Hepatocyte (in vitro differentiated cells): ENCODE results near the gene LDLRAD4. TPM values are rescaled to one million over a fixed set of nuclear protein-coding genes. Genes with fewer than 3 reads are reported as not detected.

Experiments
- DNase-seq: peaks from one replicate; pipeline ENCODE4 v3.0.0-alpha.2; 2016; ENCODE audit warnings: low spot score
- H2AFZ ChIP-seq: fragments of 200-600 bp; sonication (generic); 2 replicates; pipeline ENCODE4 v1.6.0; 2016; ENCODE audit warnings: antibody characterized with exemption, mild to moderate bottlenecking
- H3K27ac ChIP-seq: fragments of 200-600 bp; sonication (generic); 2 replicates; pipeline ENCODE4 v1.5.1; 2016; ENCODE audit warnings: mild to moderate bottlenecking
- H3K27me3 ChIP-seq: fragments of 200-600 bp; sonication (generic); 2 replicates; pipeline ENCODE4 v1.6.1; 2016
- H3K36me3 ChIP-seq: fragments of 200-600 bp; sonication (generic); replicated peaks from 2 replicates; pipeline ENCODE4 v1.5.1; 2016; ENCODE audit warnings: low read depth; ENCODE audit not compliant: insufficient read depth
- H3K4me1 ChIP-seq: fragments of 200-600 bp; sonication (generic); 2 replicates; pipeline ENCODE4 v1.5.1; 2016; ENCODE audit warnings: mild to moderate bottlenecking, moderate library complexity; ENCODE audit not compliant: insufficient read depth
- H3K4me2 ChIP-seq: fragments of 200-600 bp; sonication (generic); 2 replicates; pipeline ENCODE4 v1.6.0; 2016
- H3K4me3 ChIP-seq: fragments of 200-600 bp; sonication (generic); 2 replicates; pipeline ENCODE4 v1.5.1; 2016; ENCODE audit warnings: mild to moderate bottlenecking
- H3K79me2 ChIP-seq: fragments of 200-600 bp; sonication (generic); 2 replicates; pipeline ENCODE4 v1.6.0; 2017; ENCODE audit warnings: mild to moderate bottlenecking
- H3K9me2 ChIP-seq: fragments of 200-600 bp; sonication (generic); replicated peaks from 2 replicates; pipeline ENCODE4 v1.6.0; 2017; ENCODE audit warnings: mild to moderate bottlenecking; ENCODE audit not compliant: insufficient read depth
- H3K9me3 ChIP-seq: fragments of 200-600 bp; sonication (generic); 2 replicates; pipeline ENCODE4 v1.5.1; 2016; ENCODE audit warnings: low read depth, mild to moderate bottlenecking
- H4K20me1 ChIP-seq: fragments of 200-600 bp; sonication (generic); 2 replicates; pipeline ENCODE4 v1.6.0; 2016; ENCODE audit warnings: mild to moderate bottlenecking; ENCODE audit not compliant: insufficient read depth, poor library complexity, severe bottlenecking
- EZH2 ChIP-seq: fragments of 200-600 bp; sonication (generic); IDR thresholded peaks from 2 replicates; pipeline ENCODE4 v1.6.1; 2016; ENCODE audit warnings: antibody characterized with exemption, mild to moderate bottlenecking, borderline replicate concordance
- EZH2phosphoT487 ChIP-seq: fragments of 200-600 bp; sonication (generic); IDR thresholded peaks from one replicate; pipeline ENCODE4 v1.6.1; 2018; ENCODE audit warnings: antibody characterized with exemption, mild to moderate bottlenecking, low read depth, moderate library complexity; ENCODE audit not compliant: unreplicated experiment, severe bottlenecking
- WGBS: methylation state at CpG from one replicate; pipeline ENCODE4 v1.1.6; 2016; ENCODE audit warnings: low lambda C conversion rate; ENCODE audit errors: missing lambda C conversion rate; 5-methylcytosine and 5-hydroxymethylcytosine counted together
- polyA plus RNA-seq: library from polyadenylated mRNA; unstranded; fragments of >200 nt; fragmentation: Nextera tagmentation; extraction: Ambion mirVana; gene quantifications from 2 replicates; pipeline ENCODE4 v1.2.1, GENCODE V29; 2016
- total RNA-seq: library from RNA; depleted of rRNA; stranded (reverse); fragments of >200 nt; gene quantifications from 2 replicates; pipeline ENCODE4 v1.2.3, GENCODE V29; 2014
- TF ChIP-seq, protein P1 (sequence below): fragments of 200-600 bp; sonication (generic); IDR thresholded peaks from 2 replicates; pipeline ENCODE4 v1.5.1; 2016; ENCODE audit warnings: antibody characterized with exemption, mild to moderate bottlenecking; ENCODE audit not compliant: poor library complexity

LDLRAD4 gene
- total and polyA plus RNA-seq, 2 experiments from 2014 or later: 15.1 to 29.0 TPM

DNA sequence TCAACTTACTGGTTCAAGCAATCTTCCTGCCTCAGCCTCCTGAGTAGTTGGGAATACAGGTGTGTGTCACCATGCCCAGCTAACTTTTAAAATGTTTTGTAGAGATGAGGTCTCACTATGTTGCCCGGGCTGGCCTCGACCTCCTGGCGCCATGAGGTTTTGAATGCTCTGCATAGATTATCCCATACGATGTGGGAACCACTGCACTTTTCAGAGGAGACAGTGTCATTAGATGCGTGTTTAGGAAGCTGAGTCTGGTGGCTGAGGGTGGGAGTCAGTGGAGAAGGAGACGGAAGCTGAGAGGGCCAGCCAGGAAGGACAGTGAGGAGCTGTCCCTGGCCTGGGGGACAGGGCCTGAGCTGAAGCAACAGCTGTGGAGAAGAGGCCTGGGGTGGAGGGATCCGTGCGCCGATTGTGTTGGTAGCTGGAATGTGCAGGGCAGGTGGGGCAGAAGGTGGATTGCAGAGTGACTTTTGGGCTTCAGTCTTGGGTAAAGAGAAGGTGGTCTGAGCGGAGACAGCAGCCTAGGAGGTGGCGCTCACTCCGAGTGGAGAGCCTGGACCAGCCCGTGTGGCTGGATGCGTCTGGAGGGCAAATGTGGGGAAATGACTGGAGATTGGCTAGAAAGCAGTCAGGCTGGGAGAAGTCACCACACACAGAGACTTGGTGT lies 68.0 kb downstream of the LDLRAD4 start:
- Histone ChIP-seq H2AFZ (no peak overlapping the region), H3K79me2 (no peaks in the 10 kb centered on the region), H3K9me3 (no peaks in the 10 kb centered on the region), H3K4me2 (no peak overlapping the region), H4K20me1 (no peaks in the 10 kb centered on the region), H3K4me1 (no peaks in the 10 kb centered on the region), H3K27me3 (no peaks in the 10 kb centered on the region), H3K9me2 (no peaks in the 10 kb centered on the region), H3K36me3 (no peaks in the 10 kb centered on the region), H3K4me3 (no peak overlapping the region), H3K27ac (no peak overlapping the region)
- WGBS: 92% methylated on average over 14 of the region's 14 CpGs
- TF ChIP-seq EZH2 (no peak), EZH2phosphoT487 (no peak)
- TF ChIP-seq, protein P1, sequence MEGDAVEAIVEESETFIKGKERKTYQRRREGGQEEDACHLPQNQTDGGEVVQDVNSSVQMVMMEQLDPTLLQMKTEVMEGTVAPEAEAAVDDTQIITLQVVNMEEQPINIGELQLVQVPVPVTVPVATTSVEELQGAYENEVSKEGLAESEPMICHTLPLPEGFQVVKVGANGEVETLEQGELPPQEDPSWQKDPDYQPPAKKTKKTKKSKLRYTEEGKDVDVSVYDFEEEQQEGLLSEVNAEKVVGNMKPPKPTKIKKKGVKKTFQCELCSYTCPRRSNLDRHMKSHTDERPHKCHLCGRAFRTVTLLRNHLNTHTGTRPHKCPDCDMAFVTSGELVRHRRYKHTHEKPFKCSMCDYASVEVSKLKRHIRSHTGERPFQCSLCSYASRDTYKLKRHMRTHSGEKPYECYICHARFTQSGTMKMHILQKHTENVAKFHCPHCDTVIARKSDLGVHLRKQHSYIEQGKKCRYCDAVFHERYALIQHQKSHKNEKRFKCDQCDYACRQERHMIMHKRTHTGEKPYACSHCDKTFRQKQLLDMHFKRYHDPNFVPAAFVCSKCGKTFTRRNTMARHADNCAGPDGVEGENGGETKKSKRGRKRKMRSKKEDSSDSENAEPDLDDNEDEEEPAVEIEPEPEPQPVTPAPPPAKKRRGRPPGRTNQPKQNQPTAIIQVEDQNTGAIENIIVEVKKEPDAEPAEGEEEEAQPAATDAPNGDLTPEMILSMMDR: no peak
- DNase-seq: no peak

- Histone ChIP-seq H3K9me3 (no peaks in the 10 kb centered on the region), H3K4me3 (no peak overlapping the region), H3K79me2 (no peaks in the 10 kb centered on the region), H3K27ac (no peak overlapping the region), H4K20me1 (no peaks in the 10 kb centered on the region), H3K9me2 (no peaks in the 10 kb centered on the region), H3K27me3 (no peaks in the 10 kb centered on the region), H3K36me3 (no peaks in the 10 kb centered on the region), H3K4me1 (no peaks in the 10 kb centered on the region), H2AFZ (no peak overlapping the region), H3K4me2 (no peak overlapping the region)
- WGBS: 70% methylated on average over 6 of the region's 6 CpGs
- DNase-seq: no peak
- TF ChIP-seq, protein P1: no peak
- TF ChIP-seq EZH2 (no peak), EZH2phosphoT487 (no peak)
Measured at GRCh38 chr18:13287372-13287771, 68.8 kb downstream of the LDLRAD4 start.

- WGBS: 82% methylated on average over 16 of the region's 16 CpGs
- Histone ChIP-seq H3K4me1 (no peaks in the 10 kb centered on the region), H3K4me2 (no peak overlapping the region), H3K4me3 (no peak overlapping the region), H4K20me1 (no peaks in the 10 kb centered on the region), H3K9me2 (no peaks in the 10 kb centered on the region), H2AFZ (no peak overlapping the region), H3K27me3 (no peaks in the 10 kb centered on the region), H3K27ac (no peak overlapping the region), H3K36me3 (no peaks in the 10 kb centered on the region), H3K9me3 (no peaks in the 10 kb centered on the region), H3K79me2 (no peaks in the 10 kb centered on the region)
- TF ChIP-seq EZH2: no peak
- TF ChIP-seq, protein P1: no peak
- TF ChIP-seq EZH2phosphoT487: no peak
- DNase-seq: no peak
Measured at GRCh38 chr18:13288509-13289133, 70.1 kb downstream of the LDLRAD4 start.
